Non-pigmented ciliary epithelial cell (primary cell): ENCODE results near the gene RUSC2.

Source experiments
- DNase-seq: peaks from one replicate; pipeline ENCODE4 v3.0.0-alpha.2; 2010; ENCODE audit warnings: low read depth

The RUSC2 gene, protein sequence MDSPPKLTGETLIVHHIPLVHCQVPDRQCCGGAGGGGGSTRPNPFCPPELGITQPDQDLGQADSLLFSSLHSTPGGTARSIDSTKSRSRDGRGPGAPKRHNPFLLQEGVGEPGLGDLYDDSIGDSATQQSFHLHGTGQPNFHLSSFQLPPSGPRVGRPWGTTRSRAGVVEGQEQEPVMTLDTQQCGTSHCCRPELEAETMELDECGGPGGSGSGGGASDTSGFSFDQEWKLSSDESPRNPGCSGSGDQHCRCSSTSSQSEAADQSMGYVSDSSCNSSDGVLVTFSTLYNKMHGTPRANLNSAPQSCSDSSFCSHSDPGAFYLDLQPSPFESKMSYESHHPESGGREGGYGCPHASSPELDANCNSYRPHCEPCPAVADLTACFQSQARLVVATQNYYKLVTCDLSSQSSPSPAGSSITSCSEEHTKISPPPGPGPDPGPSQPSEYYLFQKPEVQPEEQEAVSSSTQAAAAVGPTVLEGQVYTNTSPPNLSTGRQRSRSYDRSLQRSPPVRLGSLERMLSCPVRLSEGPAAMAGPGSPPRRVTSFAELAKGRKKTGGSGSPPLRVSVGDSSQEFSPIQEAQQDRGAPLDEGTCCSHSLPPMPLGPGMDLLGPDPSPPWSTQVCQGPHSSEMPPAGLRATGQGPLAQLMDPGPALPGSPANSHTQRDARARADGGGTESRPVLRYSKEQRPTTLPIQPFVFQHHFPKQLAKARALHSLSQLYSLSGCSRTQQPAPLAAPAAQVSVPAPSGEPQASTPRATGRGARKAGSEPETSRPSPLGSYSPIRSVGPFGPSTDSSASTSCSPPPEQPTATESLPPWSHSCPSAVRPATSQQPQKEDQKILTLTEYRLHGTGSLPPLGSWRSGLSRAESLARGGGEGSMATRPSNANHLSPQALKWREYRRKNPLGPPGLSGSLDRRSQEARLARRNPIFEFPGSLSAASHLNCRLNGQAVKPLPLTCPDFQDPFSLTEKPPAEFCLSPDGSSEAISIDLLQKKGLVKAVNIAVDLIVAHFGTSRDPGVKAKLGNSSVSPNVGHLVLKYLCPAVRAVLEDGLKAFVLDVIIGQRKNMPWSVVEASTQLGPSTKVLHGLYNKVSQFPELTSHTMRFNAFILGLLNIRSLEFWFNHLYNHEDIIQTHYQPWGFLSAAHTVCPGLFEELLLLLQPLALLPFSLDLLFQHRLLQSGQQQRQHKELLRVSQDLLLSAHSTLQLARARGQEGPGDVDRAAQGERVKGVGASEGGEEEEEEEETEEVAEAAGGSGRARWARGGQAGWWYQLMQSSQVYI (N-terminal part only)

DNA sequence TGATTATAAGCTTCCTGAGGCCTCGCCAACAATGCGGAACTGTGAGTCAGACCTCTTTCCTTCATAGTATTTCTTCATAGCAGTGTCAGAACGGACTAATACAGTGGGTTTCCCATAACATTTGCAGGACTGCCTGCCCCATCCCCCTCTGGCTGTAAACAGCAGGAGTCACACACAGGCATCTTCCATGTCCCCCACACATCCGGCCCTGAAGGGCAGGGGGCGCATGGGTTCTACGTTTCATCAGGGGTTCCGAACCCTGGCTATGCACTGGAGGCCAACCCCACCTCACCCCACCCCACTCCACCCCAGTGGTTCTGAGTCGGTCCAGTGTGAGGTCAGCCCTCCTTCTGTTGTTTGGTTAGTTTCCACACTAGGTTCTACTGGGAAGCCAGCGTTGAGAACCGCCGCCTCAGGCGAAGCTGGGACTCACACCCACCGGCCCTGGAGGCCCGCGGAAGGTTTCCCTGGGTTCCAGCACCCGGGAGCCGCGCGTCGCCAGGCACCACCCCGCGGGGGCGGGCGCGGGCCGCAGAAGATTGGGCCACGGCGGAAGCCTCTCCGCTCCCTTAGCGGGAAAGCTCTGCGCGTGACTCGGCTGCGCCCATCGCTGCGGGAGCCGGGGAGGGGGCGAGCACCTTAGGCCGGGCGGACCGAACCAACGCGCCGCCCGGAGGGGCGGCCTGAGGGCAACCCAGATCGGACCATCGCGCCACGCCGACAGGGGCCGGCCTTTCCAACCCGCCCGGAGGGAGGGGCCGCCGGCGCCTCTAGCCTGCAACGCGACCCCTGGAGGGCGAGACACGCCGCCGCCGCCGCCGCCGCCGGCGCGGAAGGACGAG is at the start of gene RUSC2:
TSS of gene RUSC2 (plus strand) at position 799 of the 842 bp plus-strand sequence. CDS start 56,411 bp downstream, outside the sequence.
- no peak for DNase-seq

GRCh38 chr9:35446012-35446411 is 43.9 kb upstream of the RUSC2 start:
- no peak for DNase-seq

- DNase-seq, result no peak
Observed at GRCh38 chr9:35448496-35448895, 41.4 kb upstream of the RUSC2 start.

GRCh38 chr9:35452481-35452880 is 37.4 kb upstream of the RUSC2 start:
- no peak for DNase-seq

DNA sequence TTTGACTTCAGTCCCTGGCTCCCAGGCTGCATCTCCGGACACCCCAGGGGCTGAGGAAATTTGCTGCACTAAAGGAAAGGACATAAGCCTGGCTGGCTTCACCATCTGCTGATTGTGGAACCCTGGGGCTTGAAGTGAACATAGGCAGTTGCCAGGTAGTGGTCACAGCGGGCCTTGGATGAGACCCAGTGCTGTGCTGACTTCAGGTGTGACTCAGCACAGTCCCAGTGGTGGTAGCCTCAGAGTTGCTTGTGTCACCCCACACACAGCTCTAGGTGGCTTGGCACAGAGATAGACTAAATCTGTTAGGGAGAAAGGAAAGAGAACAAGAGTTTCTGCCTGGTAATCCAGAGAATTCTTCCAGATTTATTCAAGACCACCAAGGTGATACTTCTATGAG is 36.1 kb upstream of the RUSC2 start:
- no peak for DNase-seq

DNA sequence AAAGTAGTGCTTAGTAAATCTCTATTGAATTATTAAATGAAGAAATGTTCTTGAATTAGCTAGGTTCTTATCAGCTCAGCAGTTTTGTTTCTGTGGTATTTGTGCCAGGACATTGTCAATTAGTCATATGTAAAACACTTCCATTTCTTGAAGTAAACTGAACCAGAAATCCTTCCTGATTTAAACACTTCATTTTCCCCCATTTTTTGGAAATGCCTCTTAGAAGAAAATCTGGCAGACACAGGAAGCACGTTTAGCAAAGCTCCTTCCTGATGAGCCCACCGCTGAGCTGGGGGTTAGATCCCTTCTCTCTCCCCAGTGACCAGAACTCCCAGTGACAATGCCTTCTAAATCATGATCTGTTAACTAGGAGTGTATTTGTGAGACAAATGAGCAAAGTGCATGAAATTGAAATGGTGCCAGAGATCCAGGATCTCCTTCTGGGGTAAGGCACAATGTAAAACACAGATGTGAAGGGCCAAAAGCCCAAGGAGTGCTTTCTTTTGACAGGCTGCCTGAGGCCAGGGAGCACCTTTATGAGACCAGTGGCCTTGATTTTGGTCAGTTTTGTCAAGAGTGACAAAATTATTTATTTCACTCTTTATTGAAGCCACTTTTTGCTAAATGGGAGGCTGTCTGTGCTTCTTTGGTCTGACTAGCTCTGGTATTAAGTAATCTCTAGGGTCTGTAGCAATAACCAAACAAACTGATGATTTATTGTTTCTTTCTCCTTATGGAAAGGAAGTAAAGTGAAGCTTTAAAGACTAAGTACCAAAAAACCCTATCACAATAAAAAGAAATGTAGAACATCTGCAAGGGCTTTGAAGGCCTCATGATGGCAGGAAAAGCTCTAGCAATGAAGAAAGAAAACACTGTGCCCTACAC is 25.5 kb upstream of the RUSC2 start:
- DNase-seq, result no peak

GRCh38 chr9:35470340-35470739 is 19.6 kb upstream of the RUSC2 start:
- DNase-seq, result no peak

GRCh38 chr9:35470894-35471293 is 19.0 kb upstream of the RUSC2 start:
- DNase-seq, result peak; percentile 30

GRCh38 chr9:35476596-35476995 is 13.3 kb upstream of the RUSC2 start:
- no peak for DNase-seq

- peak; percentile 57 for DNase-seq
Observed at GRCh38 chr9:35477211-35477855, 12.6 kb upstream of the RUSC2 start.

DNA sequence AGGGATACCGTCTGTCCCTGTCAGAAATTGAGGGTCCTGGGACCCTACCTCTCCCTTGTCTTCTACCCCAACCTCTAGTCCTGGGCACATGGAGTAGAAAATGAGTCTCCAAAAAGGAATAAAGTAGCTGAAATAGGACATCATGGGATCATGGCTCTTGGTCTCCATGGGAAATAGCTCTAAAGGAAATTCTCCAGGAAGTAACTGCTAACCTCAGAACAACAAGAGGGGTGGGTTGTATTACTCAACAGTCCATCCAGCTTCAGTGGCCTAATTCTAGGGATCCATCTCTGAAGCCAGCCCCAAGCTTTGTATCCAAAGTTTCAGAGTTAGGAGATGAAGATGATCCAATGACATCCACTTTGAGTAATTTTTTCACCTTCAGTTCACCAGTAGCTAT is 11.0 kb upstream of the RUSC2 start:
- DNase-seq, result no peak

DNA sequence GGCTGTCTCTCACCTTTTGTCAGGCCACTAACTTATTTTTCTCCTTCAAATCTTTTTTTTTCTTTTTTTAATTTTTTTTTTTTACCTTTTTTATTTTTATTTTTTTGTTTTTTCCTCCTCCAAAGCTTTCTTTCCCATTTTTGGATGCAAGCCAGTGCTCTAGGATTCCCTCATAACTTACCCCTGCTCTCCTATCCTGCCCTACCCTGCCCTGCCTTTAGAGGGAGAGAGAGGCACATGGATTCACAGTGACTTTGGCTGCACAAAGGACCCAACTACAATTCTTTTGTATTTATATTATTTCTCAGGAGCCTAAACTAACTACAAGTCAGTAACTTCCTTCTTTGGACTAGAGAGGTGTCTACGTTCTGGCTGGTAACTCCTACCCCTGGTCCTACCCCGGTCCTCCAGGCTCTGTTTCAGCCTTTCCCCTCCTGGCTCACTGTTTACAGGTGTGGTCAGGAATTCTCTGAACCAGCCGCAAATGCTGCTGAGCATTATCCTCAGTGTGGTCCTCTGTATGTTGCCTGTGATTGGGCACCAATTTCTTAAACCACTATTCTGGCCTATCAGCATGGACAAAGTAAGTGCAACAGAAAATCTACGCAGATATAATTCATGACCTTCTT is 8.4 kb upstream of the RUSC2 start:
- DNase-seq, result peak; percentile 38

- DNase-seq, result no peak
Observed at GRCh38 chr9:35482071-35482470, 7.8 kb upstream of the RUSC2 start.

DNA sequence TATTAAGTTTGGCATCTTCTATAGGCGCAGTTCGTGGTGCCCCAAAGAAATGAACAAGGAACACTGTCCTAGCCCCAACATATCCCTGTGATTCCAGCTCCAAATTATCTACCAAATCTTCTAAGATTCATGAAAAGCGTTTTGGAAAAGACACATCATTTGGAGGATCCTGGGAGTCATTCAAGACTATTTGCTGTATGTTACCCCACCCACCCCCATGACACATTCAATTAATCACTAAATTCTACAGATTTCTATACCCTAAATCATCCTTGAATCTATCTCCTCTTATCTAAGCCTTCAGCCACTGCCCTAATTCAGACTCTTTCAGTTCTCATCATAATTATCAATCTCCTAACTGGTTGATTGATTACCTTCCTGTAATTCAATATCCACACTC is 5.5 kb upstream of the RUSC2 start:
- DNase-seq, result no peak

DNA sequence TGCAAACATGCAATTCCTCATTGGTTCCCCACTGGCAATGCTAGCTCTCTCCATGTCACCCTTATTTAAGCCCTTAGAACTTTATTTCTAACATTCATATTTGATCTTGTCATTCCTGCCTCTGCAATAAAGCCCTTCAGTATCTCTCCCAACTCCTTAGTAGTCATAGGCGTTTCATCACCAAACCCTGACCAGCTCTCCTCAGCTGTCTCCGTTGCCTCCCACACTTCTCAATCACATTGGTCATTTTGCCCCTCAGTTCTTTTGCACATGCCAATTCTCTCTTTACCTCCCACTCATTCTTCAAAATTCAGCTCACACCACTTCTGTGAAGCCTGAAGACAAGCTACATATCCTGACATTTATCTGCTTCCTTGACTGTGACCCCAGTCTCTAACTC is 2.8 kb upstream of the RUSC2 start:
- no peak for DNase-seq

DNA sequence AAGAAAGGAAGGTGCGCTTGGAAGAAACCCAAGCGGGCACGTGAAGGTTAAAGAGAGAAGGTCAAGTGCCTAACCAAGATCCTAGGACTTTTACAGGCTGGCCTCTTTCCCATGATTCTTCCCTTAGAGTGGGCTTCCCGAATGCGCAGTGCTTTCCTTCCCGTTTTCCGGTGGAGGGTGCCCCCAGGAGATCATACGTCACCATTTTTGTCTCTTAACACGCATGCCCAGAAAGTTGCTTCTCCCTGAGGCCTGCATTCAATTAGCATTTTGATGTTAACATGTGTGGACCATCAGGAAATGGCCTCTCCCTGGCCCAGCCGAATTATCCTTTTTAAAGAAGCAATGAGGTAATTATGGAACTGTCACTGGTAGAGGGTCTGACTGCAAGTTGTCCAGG is 1.9 kb upstream of the RUSC2 start:
- DNase-seq, result no peak

GRCh38 chr9:35488566-35489312 is 1.2 kb upstream of the RUSC2 start:
- DNase-seq, result no peak

DNA sequence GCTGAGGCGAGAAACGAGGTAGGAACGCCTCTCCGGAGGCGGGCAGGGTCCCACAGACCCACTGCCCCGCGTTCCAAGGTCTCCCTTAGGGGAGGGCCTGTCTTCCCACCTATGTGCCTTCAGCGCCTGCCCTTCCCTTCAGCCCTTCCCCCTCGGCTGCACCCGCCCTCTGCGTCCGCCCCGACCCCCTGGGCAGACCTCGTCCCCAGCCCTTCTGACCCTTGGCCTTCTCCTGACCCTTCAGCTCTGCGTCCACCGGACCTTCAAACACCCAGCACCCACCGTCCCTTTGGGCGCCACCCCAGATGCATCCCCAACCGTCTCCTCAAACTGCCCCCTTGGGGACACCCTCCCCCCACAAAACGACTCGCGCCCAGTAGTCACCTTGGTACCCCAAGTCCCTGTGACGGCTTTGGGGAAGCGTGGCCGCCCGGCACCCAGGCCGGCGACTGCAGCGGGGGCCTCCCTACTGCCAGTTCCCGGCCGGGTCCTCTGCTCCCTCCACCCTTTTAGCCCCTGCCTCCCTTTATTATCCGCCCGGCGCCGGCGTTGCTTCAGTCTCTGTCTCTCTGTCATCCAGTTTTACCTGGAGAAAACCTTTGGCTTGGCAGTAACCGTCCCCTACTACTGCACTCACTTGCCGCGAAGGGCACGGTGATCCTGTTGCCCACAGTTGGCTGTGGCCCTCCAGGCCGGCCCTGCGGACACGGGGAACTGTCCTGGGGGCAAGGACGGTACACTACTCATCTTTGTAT is 421 bp downstream of the RUSC2 start:
- no peak for DNase-seq
